ENCODE results near the gene POLA2.

DNA sequence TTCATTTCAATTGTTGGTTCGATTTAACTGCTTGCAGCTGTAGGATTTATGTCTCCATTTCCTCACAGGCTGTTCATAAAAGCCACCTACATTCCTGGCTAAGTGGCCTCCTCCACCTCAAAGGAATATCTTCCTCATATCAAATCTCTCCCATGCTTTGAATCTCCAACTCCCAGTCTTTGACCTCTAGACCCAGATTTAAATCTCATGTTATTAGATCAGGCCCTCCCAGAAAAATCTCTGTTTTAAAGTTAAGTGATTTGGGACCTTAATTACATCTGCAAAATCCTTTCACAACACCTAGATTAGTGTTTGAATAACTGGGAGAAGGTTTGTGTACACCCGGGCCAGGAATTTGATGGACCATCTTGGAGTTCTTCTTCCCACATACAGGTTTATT is 33.9 kb upstream of the POLA2 start:
- TF ChIP-seq, protein P1, sequence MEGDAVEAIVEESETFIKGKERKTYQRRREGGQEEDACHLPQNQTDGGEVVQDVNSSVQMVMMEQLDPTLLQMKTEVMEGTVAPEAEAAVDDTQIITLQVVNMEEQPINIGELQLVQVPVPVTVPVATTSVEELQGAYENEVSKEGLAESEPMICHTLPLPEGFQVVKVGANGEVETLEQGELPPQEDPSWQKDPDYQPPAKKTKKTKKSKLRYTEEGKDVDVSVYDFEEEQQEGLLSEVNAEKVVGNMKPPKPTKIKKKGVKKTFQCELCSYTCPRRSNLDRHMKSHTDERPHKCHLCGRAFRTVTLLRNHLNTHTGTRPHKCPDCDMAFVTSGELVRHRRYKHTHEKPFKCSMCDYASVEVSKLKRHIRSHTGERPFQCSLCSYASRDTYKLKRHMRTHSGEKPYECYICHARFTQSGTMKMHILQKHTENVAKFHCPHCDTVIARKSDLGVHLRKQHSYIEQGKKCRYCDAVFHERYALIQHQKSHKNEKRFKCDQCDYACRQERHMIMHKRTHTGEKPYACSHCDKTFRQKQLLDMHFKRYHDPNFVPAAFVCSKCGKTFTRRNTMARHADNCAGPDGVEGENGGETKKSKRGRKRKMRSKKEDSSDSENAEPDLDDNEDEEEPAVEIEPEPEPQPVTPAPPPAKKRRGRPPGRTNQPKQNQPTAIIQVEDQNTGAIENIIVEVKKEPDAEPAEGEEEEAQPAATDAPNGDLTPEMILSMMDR (conservative IDR thresholded peaks at IDR 0.05 in 1 of 2, IDR thresholded peaks at IDR 0.05 in 1 of 2; ENCODE audit: extremely low read depth in 1 of 2, insufficient read depth in 1 of 2, low read depth in 1 of 2, low read length in 2 of 2): no peak
- no peak for TF ChIP-seq EZH2 (IDR thresholded peaks at IDR 0.05; ENCODE audit: borderline replicate concordance, low read length)

All from mammary epithelial cell (primary cell).